ENCODE results near the gene KCNK18. TPM values are rescaled to one million over a fixed set of nuclear protein-coding genes. Genes with fewer than 3 reads are reported as not detected.

KCNK18 gene
- total and polyA plus RNA-seq, 2 of the 8 experiments (the other 6 are each of a cell fraction or from before 2014, with no cell fraction given), result not detected

- no peak for FAIRE-seq
- Histone ChIP-seq H3K4ac (replicated peaks; ENCODE audit: insufficient read length, low read depth, low read length) (no peak overlapping the region), H4K8ac (ENCODE audit: extremely low read depth, insufficient read depth, low read length) (no peak overlapping the region), H3K14ac (ENCODE audit: insufficient read length) (no peak overlapping the region), H3K23ac (ENCODE audit: insufficient read length) (no peak overlapping the region), H3K36me3 (ENCODE audit: control insufficient read depth in 2 of 4, insufficient read depth in 4 of 4, low read length in 3 of 4) (peaks cover 0 to 6% (median 1%) of the 10 kb centered on the region in 4 experiments; a peak in 2 of 8 replicates), H3K27me3 (replicated peaks in 1 of 4; ENCODE audit: control insufficient read depth in 3 of 4, extremely low read depth in 1 of 4, insufficient read depth in 3 of 4, low read length in 3 of 4) (peaks cover 46 to 92% (median 72%) of the 10 kb centered on the region in 4 experiments), H3K9ac (replicated peaks in 1 of 4; ENCODE audit: extremely low read depth in 1 of 4, low read depth in 3 of 4, low read length in 3 of 4) (no peak overlapping the region), H3K4me3 (ENCODE audit: extremely low read depth in 1 of 4, insufficient read depth in 2 of 4, low read depth in 3 of 4, low read length in 4 of 4) (no peak overlapping the region), H2AK5ac (ENCODE audit: low read depth, low read length) (no peak overlapping the region), H3K4me1 (replicated peaks in 1 of 4; ENCODE audit: control insufficient read depth in 3 of 4, insufficient read depth in 4 of 4, low read length in 3 of 4) (no peaks in the 10 kb centered on the region), H3K56ac (replicated peaks; ENCODE audit: insufficient read length, low read depth, low read length) (no peak overlapping the region), H4K91ac (replicated peaks; ENCODE audit: insufficient read length, low read length) (no peak overlapping the region), H2BK15ac (ENCODE audit: low read length) (no peak overlapping the region), H3K18ac (ENCODE audit: extremely low read depth, low read length) (no peak overlapping the region), H2BK120ac (replicated peaks; ENCODE audit: low read depth, low read length) (no peak overlapping the region), H3K79me2 (ENCODE audit: control insufficient read depth in 1 of 2, insufficient read depth in 2 of 2, low read length in 2 of 2) (no peaks in the 10 kb centered on the region), H2BK5ac (ENCODE audit: low read depth, low read length) (no peak overlapping the region), H3K4me2 (ENCODE audit: insufficient read depth in 1 of 2, low read depth in 2 of 2, low read length in 2 of 2) (no peak overlapping the region), H2BK12ac (ENCODE audit: low read depth, low read length) (no peak overlapping the region), H3K23me2 (ENCODE audit: low read depth, low read length) (no peaks in the 10 kb centered on the region), H3K9me3 (ENCODE audit: insufficient read depth in 2 of 2, low read depth in 1 of 2, low read length in 1 of 2) (peaks cover 7% of the 10 kb centered on the region in 2 experiments; a peak in 3 of 4 replicates), H4K5ac (ENCODE audit: insufficient read length, low read depth, low read length) (no peak overlapping the region), H3K27ac (ENCODE audit: low read depth, low read length) (no peak overlapping the region), H3K79me1 (ENCODE audit: low read depth, low read length) (no peaks in the 10 kb centered on the region), H2BK20ac (ENCODE audit: low read length) (no peak overlapping the region), H4K20me1 (replicated peaks in 1 of 2; ENCODE audit: control insufficient read depth in 1 of 2, insufficient read depth in 2 of 2, low read length in 2 of 2) (peaks cover 0 to 2% of the 10 kb centered on the region in 2 experiments), H2AFZ (ENCODE audit: low read length) (no peak overlapping the region)
- POLR2A ChIA-PET (ENCODE audit: partially characterized antibody), result interaction anchor here (0.8 kb wide), 1 partner anchor 320 kb away, joined by 3 read pairs; no protein-coding TSS in a partner anchor
- no peak for TF ChIP-seq ASH2L (IDR thresholded peaks at IDR 0.05; ENCODE audit: low read length)
- TF ChIP-seq POLR2AphosphoS5 (IDR thresholded peaks at IDR 0.05; ENCODE audit: low read depth, low read length), result no peak
- no peak for TF ChIP-seq KDM1A (IDR thresholded peaks at IDR 0.05; ENCODE audit: borderline replicate concordance, low read length)
- TF ChIP-seq SP4 (IDR thresholded peaks at IDR 0.05; ENCODE audit: low read length), result no peak
- TF ChIP-seq FOSL1 (IDR thresholded peaks at IDR 0.05; ENCODE audit: insufficient read depth, low read depth, low read length), result no peak
- TF ChIP-seq TAF1 (IDR thresholded peaks at IDR 0.05; ENCODE audit: low read depth, low read length), result no peak
- TF ChIP-seq SIRT6 (IDR thresholded peaks at IDR 0.05; ENCODE audit: low read length), result no peak
- WGBS, 2 experiments (ENCODE audit: extremely low coverage in 1 of 2, insufficient coverage in 1 of 2, insufficient read length in 1 of 2, insufficient replicate concordance in 2 of 2, low coverage in 1 of 2, low lambda C conversion rate in 2 of 2, missing lambda C conversion rate in 1 of 2), result 85% methylated on average over 3 of the region's 3 CpGs; no CpG with 5 or more reads in 1 of the 2 experiments
- DNase-seq (ENCODE audit: low read depth in 1 of 2, low spot score in 2 of 2), result no peak
- CTCF ChIA-PET (ENCODE audit: partially characterized antibody), result interaction anchor here (0.8 to 2.9 kb wide), 10 partner anchors 12 to 521 kb away, joined by 3 to 18 read pairs (median 4); no protein-coding TSS in a partner anchor
Measured at GRCh38 chr10:117148284-117148683, 49.0 kb upstream of the KCNK18 start.

Measured in H1 (cell line).